Transverse colon (tissue), 4 donors: ENCODE data around the gene ATL2. TPM values are rescaled to one million over a fixed set of nuclear protein-coding genes. Genes with fewer than 3 reads are reported as not detected.

Source experiments
- DNase-seq: peaks from one replicate; pipeline ENCODE4 v3.0.0-alpha.2; 2019
- H3K27ac ChIP-seq, 4 donors: fragments of 200-600 bp; sonication (generic); 2 replicates each; pipeline ENCODE4 v1.5.1; 2016 to 2018; ENCODE audit warnings: inconsistent platforms in 4 of 4
- H3K27me3 ChIP-seq: fragments of 200-600 bp; sonication (generic); 2 replicates; pipeline ENCODE4 v1.5.1; 2017; ENCODE audit warnings: inconsistent platforms
- H3K36me3 ChIP-seq, 4 donors: fragments of 200-600 bp; sonication (generic); 2 replicates each; pipeline ENCODE4 v1.5.1; 2017 to 2019; ENCODE audit warnings: inconsistent platforms in 4 of 4
- H3K4me1 ChIP-seq, 4 donors: fragments of 200-600 bp; sonication (generic); 2 replicates each; pipeline ENCODE4 v1.5.1; 2017 to 2020; ENCODE audit warnings: inconsistent platforms in 4 of 4
- H3K4me3 ChIP-seq, 4 donors: fragments of 200-600 bp; sonication (generic); 1 replicate in 1 of 4; 2 replicates in 3 of 4; pipeline versions ENCODE4 v1.5.1 to v1.6.1; 2017 to 2019; ENCODE audit warnings: inconsistent platforms in 4 of 4
- H3K9me3 ChIP-seq, 2 donors: fragments of 200-600 bp; sonication (generic); 2 replicates each; pipeline ENCODE4 v1.5.1; 2017 to 2019; ENCODE audit warnings: inconsistent platforms in 2 of 2
- EP300 ChIP-seq: sonication (generic); formaldehyde crosslinking; IDR thresholded peaks from one replicate; pipeline ENCODE4 v1.6.1; 2017; ENCODE audit warnings: antibody characterized with exemption, low read depth
- POLR2A ChIP-seq: fragments of 450-650 bp; IDR thresholded peaks from one replicate; pipeline ENCODE4 v1.6.1; 2016; ENCODE audit warnings: antibody characterized with exemption, mild to moderate bottlenecking, moderate library complexity
- POLR2AphosphoS5 ChIP-seq, 3 donors: sonication (generic); formaldehyde crosslinking; IDR thresholded peaks; one replicate each; pipeline ENCODE4 v1.6.1; 2016; ENCODE audit warnings: antibody characterized with exemption in 3 of 3
- WGBS, 2 donors: methylation state at CpG; one replicate each; pipeline ENCODE4 v1.1.5; 2018; ENCODE audit warnings: low coverage in 1 of 2; 5-methylcytosine and 5-hydroxymethylcytosine counted together
- in situ Hi-C, 4 donors: fragments of 200-750 bp; cut with MboI; loops; one replicate each; pipeline versions ENCODE4 v1.15.0 to v1.15.1; 2017; ENCODE audit warnings: low sequenced_read_pairs in 3 of 4, low pct_ligation_motif_present in 1 of 4, low pct_unique_long_range_greater_than_20kb in 1 of 4
- intact Hi-C: fragments of 100-400 bp; cut with DNase I; formaldehyde crosslinking; loops from one replicate; pipeline ENCODE4 v1.15.1; 2023; ENCODE audit warnings: low total_unique reads
- total RNA-seq, 4 donors: library from RNA; depleted of rRNA; stranded (reverse); fragments of >200 nt; gene quantifications; one replicate each; pipeline ENCODE4 v1.1.0, GENCODE V29; 2016
- TF ChIP-seq, protein P1 (sequence below), 5 experiments: fragments of 200-600 bp in 3 of 5; fragments of 450-650 bp in 2 of 5; sonication (generic) in 3 of 5; IDR thresholded peaks; 1 replicate in 2 of 5; 2 replicates in 3 of 5; pipeline ENCODE4 v1.5.1; 2016 to 2017; ENCODE audit warnings: antibody characterized with exemption in 5 of 5, inconsistent platforms in 3 of 5, mild to moderate bottlenecking in 2 of 5, moderate library complexity in 1 of 5

The ATL2 gene
- total RNA-seq, 4 donors from 2014 or later, result 17.6 to 150 (median 69.1) TPM

DNA sequence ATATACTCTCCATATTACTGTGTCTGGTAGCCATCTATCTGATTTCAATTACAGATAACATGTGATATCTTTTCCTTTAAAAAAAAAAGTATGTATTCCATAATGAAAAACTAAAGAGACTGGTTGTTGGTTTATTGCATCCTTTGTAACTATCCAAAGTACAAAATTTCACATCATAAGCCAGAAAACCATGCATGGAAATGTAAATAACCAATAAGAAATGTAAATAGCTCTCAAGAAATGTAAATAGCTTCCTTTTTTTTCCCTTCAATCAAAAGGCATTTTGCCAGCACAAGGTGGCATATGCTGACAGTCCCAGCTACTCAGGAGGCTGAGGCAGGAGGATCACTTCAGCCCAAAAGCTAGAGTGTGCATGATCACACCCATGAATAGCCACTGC, 59.3 kb downstream of the ATL2 start:
- H3K9me3 ChIP-seq, result no peaks in the 10 kb centered on the region
- DNase-seq, result no peak
- in situ Hi-C loops, result loop anchor here (5.0 to 25.0 kb wide), 6 partner anchors 187 to 420 kb away; no protein-coding TSS in a partner anchor
- no peak overlapping the region for H3K4me3 ChIP-seq
- no peaks in the 10 kb centered on the region for H3K27me3 ChIP-seq
- no peak for TF ChIP-seq POLR2A
- TF ChIP-seq, protein P1, sequence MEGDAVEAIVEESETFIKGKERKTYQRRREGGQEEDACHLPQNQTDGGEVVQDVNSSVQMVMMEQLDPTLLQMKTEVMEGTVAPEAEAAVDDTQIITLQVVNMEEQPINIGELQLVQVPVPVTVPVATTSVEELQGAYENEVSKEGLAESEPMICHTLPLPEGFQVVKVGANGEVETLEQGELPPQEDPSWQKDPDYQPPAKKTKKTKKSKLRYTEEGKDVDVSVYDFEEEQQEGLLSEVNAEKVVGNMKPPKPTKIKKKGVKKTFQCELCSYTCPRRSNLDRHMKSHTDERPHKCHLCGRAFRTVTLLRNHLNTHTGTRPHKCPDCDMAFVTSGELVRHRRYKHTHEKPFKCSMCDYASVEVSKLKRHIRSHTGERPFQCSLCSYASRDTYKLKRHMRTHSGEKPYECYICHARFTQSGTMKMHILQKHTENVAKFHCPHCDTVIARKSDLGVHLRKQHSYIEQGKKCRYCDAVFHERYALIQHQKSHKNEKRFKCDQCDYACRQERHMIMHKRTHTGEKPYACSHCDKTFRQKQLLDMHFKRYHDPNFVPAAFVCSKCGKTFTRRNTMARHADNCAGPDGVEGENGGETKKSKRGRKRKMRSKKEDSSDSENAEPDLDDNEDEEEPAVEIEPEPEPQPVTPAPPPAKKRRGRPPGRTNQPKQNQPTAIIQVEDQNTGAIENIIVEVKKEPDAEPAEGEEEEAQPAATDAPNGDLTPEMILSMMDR (IDR thresholded peaks at IDR 0.05), result no peak
- no peak for TF ChIP-seq EP300
- TF ChIP-seq POLR2AphosphoS5 (IDR thresholded peaks at IDR 0.05), result no peak
- H3K4me1 ChIP-seq, result peaks cover 0 to 24% (median 6%) of the 10 kb centered on the region in 4 donors
- intact Hi-C loops, result loop anchor here (5.0 to 10.0 kb wide), 2 partner anchors 217 to 425 kb away; no protein-coding TSS in a partner anchor
- peak overlapping the region in 1 of 4 donors; percentile 4 for H3K27ac ChIP-seq
- peaks cover 0 to 38% (median 15%) of the 10 kb centered on the region in 4 donors for H3K36me3 ChIP-seq

DNA sequence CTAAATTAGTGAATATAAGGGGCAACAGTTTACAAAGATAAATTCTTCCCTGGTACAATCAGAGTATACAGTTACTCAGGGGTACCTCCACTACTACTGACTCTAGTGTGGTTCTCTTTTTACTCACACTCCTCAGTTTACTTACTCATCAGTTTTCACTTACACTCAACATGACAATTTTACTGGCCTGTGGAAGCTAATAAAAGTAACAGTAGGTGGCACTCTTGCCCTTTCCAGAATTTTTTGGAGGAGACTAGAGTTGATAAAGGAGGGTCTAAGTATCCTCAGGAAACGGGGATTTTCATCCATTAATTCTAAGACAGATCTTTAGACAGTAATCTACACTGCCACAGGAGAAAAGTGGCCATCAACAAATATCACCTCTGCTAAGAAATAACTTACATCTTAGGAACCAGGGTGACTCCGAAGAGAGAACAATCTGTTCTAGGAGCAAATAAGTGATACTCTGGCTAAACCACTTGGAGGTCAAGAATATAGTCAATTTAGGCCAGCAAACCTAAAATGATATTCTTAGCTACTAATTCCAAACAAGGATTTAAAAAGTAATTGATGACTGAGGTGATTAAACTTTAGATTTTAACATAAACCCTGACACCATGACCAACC, 61.3 kb downstream of the ATL2 start:
- in situ Hi-C loops (loop anchor here (5.0 to 25.0 kb wide), 6 partner anchors 189 to 421 kb away; no protein-coding TSS in a partner anchor), intact Hi-C loops (loop anchor here (5.0 to 10.0 kb wide), 2 partner anchors 219 to 426 kb away; no protein-coding TSS in a partner anchor)
- no peak for DNase-seq
- H3K4me3 ChIP-seq, result no peak overlapping the region
- H3K36me3 ChIP-seq, result peaks cover 0 to 52% (median 20%) of the 10 kb centered on the region in 4 donors
- no peaks in the 10 kb centered on the region for H3K27me3 ChIP-seq
- TF ChIP-seq EP300, result no peak
- no peak for TF ChIP-seq POLR2AphosphoS5 (IDR thresholded peaks at IDR 0.05)
- TF ChIP-seq, protein P1 (IDR thresholded peaks at IDR 0.05), result peak; percentile 50 to 65 (median 57)
- TF ChIP-seq POLR2A, result no peak
- H3K9me3 ChIP-seq, result no peaks in the 10 kb centered on the region
- peak overlapping the region in 3 of 4 donors; percentile 8 to 56 (median 53) for H3K27ac ChIP-seq
- 45 to 63% methylated on average over 1 to 2 of the region's 2 CpGs for WGBS, 2 donors
- peaks cover 0 to 15% (median 3%) of the 10 kb centered on the region in 4 donors for H3K4me1 ChIP-seq

DNA sequence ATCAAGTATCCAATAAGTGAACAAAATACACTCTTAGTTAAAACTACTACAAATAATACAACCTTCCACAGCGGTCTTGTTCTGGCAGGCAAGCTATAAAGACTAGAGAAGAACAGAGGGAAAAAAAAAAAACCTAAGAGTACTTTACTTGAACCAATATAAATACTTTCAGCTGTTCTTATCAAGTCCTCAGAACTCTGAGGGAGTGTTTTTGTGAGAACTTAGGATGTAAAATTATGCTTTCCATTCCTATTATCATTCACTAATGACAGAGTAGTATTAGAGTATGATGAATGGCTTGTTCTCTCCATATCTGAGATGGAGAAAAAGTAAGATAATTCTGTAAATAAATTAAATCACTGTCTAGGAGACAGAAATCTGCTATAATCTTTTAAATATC, 68.3 kb downstream of the ATL2 start:
- H3K4me1 ChIP-seq, result no peaks in the 10 kb centered on the region
- no peak for TF ChIP-seq EP300
- TF ChIP-seq POLR2A, result no peak
- TF ChIP-seq, protein P1 (IDR thresholded peaks at IDR 0.05), result no peak
- TF ChIP-seq POLR2AphosphoS5 (IDR thresholded peaks at IDR 0.05), result no peak
- no peaks in the 10 kb centered on the region for H3K9me3 ChIP-seq
- intact Hi-C loops, result no loop called here
- no peak overlapping the region for H3K4me3 ChIP-seq
- peaks cover 0 to 46% (median 21%) of the 10 kb centered on the region in 4 donors for H3K36me3 ChIP-seq
- in situ Hi-C loops, result loop anchor here in 2 of 4 donors (25.0 kb wide), 2 partner anchors 203 to 428 kb away; no protein-coding TSS in a partner anchor
- no peak overlapping the region for H3K27ac ChIP-seq
- DNase-seq, result no peak
- no peaks in the 10 kb centered on the region for H3K27me3 ChIP-seq
- 98 to 100% methylated on average over 1 of the region's 1 CpG for WGBS, 2 donors

DNA sequence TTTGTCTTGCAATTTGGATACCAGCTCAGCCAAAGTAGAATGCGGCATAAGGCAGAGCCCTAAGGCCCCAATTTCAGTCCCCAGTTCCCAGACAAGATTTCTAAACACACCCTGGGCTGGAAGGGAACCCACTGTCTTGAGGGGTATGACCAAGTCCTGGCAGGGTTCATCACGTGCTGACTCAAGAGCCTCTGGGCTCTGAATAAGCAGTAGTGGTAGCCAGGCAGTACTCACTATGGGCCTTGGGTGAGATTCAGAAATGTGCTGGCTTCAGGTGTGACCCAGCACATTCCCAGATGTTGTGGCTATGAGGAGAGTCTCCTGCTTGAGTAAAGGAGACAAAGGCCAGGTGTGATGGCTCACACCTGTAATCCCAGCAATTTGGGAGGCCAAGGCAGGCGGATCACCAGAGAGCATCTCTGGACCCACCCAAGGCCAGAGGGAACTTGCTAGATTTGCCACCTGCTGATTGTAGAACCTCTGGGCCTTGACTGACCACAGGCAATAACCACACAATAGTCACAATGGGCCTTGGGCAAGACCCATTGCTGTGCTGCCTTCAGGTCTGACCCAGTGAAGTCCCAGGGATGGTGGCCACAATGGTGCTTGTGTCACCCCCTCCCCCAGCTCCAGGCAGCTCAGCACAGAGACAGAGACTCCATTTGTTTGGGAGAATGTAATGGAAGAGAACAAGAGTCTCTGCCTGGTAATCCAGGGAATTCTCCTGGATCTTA, 74.9 kb downstream of the ATL2 start:
- DNase-seq, result no peak
- H3K36me3 ChIP-seq, result peaks cover 0 to 38% (median 7%) of the 10 kb centered on the region in 4 donors
- intact Hi-C loops (no loop called here), in situ Hi-C loops (loop anchor here in 2 of 4 donors (25.0 kb wide), 2 partner anchors 210 to 435 kb away; no protein-coding TSS in a partner anchor)
- H3K4me1 ChIP-seq, result no peaks in the 10 kb centered on the region
- no peaks in the 10 kb centered on the region for H3K9me3 ChIP-seq
- no peak for TF ChIP-seq POLR2A
- no peak for TF ChIP-seq EP300
- H3K27me3 ChIP-seq, result no peaks in the 10 kb centered on the region
- WGBS, 2 donors, result 91% methylated on average over 3 of the region's 3 CpGs; no CpG with 5 or more reads in 1 of the 2 donors
- no peak overlapping the region for H3K27ac ChIP-seq
- no peak overlapping the region for H3K4me3 ChIP-seq
